Measurements from ENCODE around the gene KIF5A. TPM values are rescaled to one million over a fixed set of nuclear protein-coding genes. Genes with fewer than 3 reads are reported as not detected.

The KIF5A gene
- total RNA-seq, 1 experiment from 2014 or later = 3.0 TPM

GRCh38 chr12:57511588-57512325 is 38.1 kb upstream of the KIF5A start:
- no TSS peak for BruUV-seq (replicated peaks)
- POLR2A ChIA-PET = interaction anchor here (0.6 kb wide), 1 partner anchor 74 kb away, joined by 3 read pairs; no protein-coding TSS in a partner anchor
- Histone ChIP-seq H3K27me3 (ENCODE audit: control insufficient read depth, insufficient read depth, low read length) (no peaks in the 10 kb centered on the region), H3K27ac (ENCODE audit: low read length) (no peak overlapping the region), H3K4me1 (ENCODE audit: control insufficient read depth, insufficient read depth, low read length) (peaks cover 21% of the 10 kb centered on the region), H3K9me3 (ENCODE audit: control insufficient read depth, insufficient read depth, low read depth, low read length) (no peaks in the 10 kb centered on the region), H3K36me3 (ENCODE audit: control insufficient read depth, insufficient read depth, low read length) (peaks cover 20% of the 10 kb centered on the region), H3K4me3 (ENCODE audit: low read depth in 2 of 2, low read length in 2 of 2) (no peak overlapping the region)
- no peak for ATAC-seq
- CTCF ChIA-PET = interaction anchor here (0.7 kb wide), 1 partner anchor 35 kb away, joined by 3 read pairs; no protein-coding TSS in a partner anchor
- no peak for TF ChIP-seq TCF7L2 (IDR thresholded peaks at IDR 0.05; ENCODE audit: low read depth, low read length)
- no peak for TF ChIP-seq SIN3A (IDR thresholded peaks at IDR 0.05; ENCODE audit: borderline replicate concordance, insufficient read depth, low read depth, low read length)
- no peak for TF ChIP-seq REST (IDR thresholded peaks at IDR 0.05; ENCODE audit: insufficient read depth in 1 of 2, low read depth in 2 of 2, low read length in 1 of 2)
- no peak for TF ChIP-seq POLR2AphosphoS5 (IDR thresholded peaks at IDR 0.05; ENCODE audit: low read depth, low read length)
- no peak for TF ChIP-seq CTCF (IDR thresholded peaks at IDR 0.05)
- intact Hi-C loops (cut with micrococcal nuclease; ENCODE audit: unreplicated experiment) (no loop called here), in situ Hi-C loops (cut with HindIII; ENCODE audit: low pct_unique_long_range_greater_than_20kb, low sequenced_read_pairs) (no loop called here)
- no peak for DNase-seq (ENCODE audit: low read depth, low spot score)

- DNase-seq (ENCODE audit: low read depth, low spot score) = no peak
- ChIA-PET CTCF (no interaction called here), POLR2A (no interaction called here)
- Histone ChIP-seq H3K36me3 (ENCODE audit: control insufficient read depth, insufficient read depth, low read length) (peaks cover 20% of the 10 kb centered on the region), H3K27me3 (ENCODE audit: control insufficient read depth, insufficient read depth, low read length) (no peaks in the 10 kb centered on the region), H3K9me3 (ENCODE audit: control insufficient read depth, insufficient read depth, low read depth, low read length) (no peaks in the 10 kb centered on the region), H3K4me3 (ENCODE audit: low read depth in 2 of 2, low read length in 2 of 2) (no peak overlapping the region), H3K4me1 (ENCODE audit: control insufficient read depth, insufficient read depth, low read length) (peaks cover 27% of the 10 kb centered on the region), H3K27ac (ENCODE audit: low read length) (no peak overlapping the region)
- BruUV-seq (replicated peaks) = no TSS peak
- TF ChIP-seq REST (IDR thresholded peaks at IDR 0.05; ENCODE audit: insufficient read depth in 1 of 2, low read depth in 2 of 2, low read length in 1 of 2) (no peak), CTCF (IDR thresholded peaks at IDR 0.05) (no peak), POLR2AphosphoS5 (IDR thresholded peaks at IDR 0.05; ENCODE audit: low read depth, low read length) (no peak; the same call in 1 of the 2 replicates), TCF7L2 (IDR thresholded peaks at IDR 0.05; ENCODE audit: low read depth, low read length) (no peak), SIN3A (IDR thresholded peaks at IDR 0.05; ENCODE audit: borderline replicate concordance, insufficient read depth, low read depth, low read length) (no peak)
- in situ Hi-C loops (cut with HindIII; ENCODE audit: low pct_unique_long_range_greater_than_20kb, low sequenced_read_pairs) = no loop called here
- ATAC-seq = no peak
- intact Hi-C loops (cut with micrococcal nuclease; ENCODE audit: unreplicated experiment) = no loop called here
Observed at GRCh38 chr12:57512665-57513064, 37.2 kb upstream of the KIF5A start.
